ELF-1 (cell line): Measurements from ENCODE around the gene SPDEF.
A peak's percentile ranks its signal among the peaks of the same experiment; 100 is the strongest.

Experiments
- DNase-seq: peaks from one replicate; pipeline ENCODE4 v3.0.0-alpha.2; 2016; ENCODE audit warnings: low read depth, low spot score

Gene SPDEF

DNA sequence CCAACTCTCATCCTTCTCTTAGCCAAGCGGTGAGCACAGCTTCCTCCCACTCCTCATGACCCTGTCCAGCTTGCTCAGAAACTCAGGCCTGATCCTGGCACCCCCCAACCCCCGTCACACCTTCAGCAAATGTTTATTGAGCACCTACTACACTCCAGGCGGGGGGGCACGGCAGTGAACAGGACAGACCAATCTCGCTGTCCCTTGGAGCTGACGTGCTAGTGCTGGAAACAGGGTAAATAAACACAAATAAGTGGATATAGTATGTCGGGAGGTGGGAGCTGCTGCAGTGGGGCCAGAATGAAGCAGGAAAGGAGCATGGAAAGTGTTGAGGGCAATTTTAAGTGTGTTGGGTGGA, 7.4 kb upstream of the SPDEF start:
- DNase-seq, result no peak

DNA sequence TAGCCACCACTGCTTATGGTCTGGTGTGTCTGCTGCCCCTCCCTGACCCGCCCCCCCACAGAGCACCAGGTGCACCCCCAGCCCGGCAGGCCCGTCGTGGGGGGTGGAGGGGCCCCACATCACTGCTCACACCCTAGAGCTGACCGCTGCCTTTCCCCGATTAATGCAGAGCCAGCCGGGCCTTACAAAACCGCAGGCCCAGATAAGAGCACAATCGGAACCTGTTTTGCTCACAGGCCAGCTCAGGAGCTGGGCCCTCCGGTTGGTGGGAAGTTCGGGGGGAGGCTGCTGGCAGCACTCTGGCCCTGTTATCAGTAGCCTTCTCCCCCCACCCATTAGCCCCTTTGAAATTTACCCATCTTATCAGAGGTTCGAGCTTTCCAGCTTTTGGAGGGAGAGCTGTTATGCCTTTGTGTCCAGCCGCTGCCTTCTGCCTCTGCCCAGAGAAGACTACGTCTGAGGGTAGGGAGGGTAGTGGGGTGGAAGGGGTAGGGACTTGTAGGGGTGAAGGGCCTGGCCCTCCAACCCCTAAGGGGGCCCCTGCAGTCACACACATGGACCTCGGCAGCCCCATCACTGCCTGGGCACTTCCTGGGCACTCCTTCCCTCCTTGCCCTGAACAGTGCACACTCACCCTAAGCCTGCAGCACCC, 6.9 kb upstream of the SPDEF start:
- peak; percentile 34 for DNase-seq

DNA sequence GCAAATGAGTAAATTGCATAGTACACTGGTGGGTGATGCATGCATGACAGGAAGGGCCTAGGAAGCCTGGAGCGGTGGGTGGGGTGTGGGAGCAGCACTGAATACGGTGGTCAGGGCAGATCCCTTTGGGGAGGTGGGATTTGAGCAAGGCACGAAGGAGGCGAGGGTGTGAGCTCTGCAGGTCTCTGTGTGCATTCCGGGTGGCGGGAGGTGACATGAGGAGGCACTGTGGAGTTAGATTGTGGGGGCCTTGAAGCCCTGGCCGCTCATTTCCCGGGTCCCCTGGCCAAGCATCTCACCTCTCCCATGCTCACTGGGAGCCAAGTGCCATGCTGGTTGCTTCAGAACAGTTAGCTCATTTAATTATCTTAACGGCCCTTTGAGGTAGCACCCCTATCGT, 6.2 kb upstream of the SPDEF start:
- DNase-seq, result no peak

DNA sequence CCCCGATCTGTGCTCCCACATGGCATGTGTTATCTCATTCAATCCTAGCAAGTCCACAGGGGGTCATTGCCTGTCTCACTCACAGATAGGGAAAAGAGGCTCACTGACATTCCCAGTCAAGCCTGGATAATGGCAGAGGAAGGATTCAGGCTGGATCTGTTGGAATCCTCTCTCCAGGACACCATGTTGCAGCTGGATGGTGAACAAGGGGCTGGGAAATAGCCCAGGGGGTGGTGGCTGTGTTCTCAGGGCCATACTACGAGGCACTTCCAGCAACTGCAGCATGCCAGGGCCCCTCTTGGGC, 5.0 kb upstream of the SPDEF start:
- no peak for DNase-seq

DNA sequence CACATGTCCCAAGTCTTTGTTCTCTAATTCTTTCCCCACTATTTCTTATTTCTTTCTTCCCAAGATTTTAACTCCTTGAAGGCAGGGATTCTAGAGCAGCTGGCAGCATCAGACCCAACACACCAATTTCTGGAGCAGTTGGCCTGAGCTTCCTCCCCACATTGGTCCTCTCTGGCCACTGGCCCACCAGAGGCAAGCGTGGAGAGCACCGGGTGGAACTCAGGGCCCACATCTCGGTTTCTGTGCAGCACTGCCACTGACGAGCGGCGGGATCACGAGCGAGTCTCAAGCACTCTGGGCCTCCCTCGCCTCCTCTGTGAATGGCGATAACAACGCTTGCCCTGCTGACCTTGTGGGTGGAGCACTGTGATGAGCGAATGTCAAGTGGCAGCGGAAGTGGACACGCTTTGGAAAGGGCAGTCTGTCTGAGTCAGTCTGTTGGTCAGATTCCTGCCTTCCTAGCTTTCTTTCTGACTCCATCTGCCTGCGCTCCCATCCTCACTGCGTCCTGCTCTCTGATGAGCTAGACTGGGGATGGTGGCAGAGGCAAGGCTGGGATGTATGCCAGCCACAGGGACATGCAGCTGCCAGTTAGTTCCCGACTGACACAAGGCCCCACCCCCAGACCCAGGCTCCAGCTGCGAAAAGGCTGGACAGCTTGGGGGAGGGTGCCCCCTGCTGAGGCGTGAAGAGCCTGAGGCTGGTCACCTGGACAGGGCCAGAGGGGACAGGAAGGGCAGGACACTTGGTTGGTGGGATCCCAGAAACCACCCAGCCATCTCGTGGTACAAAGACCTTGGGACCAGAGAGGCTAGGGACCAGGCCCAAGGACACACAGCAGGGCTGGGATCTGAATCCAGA, 4.5 kb upstream of the SPDEF start:
- DNase-seq, result peak; percentile 78

DNA sequence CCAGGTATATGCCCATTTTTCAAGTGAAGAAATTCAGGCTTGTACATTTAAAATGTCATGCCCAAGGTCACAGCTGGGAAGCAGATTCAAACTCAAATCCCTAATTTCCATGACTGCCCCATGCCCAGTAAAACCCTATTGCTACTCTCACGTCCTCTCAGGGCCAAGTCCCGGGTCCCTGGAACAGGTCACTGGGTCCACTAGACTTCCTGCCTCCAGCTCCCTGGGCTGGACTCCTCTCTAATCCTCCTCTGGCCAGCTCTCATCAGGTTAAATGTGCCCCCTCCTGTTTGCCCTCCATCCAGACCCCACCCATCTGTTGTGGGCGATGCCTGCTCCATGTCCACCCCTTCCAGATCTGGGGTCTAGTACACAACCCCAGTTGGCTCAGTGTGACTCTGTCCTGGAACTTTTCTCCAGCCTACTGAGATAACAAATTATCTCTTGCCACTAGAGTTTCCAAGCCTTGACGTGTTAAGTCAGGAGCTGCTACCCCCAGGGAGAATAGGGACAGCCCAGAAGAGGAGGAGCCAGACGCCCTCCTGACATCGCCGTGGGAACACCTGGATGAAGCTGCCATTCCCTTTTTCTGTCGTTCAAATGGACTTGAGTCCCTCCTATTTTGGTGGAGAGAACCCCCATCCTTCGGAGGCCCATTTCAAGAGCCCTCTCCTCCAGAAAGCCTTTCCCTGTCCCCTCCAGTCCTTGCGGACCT, 3.7 kb upstream of the SPDEF start:
- DNase-seq, result peak; percentile 55

DNA sequence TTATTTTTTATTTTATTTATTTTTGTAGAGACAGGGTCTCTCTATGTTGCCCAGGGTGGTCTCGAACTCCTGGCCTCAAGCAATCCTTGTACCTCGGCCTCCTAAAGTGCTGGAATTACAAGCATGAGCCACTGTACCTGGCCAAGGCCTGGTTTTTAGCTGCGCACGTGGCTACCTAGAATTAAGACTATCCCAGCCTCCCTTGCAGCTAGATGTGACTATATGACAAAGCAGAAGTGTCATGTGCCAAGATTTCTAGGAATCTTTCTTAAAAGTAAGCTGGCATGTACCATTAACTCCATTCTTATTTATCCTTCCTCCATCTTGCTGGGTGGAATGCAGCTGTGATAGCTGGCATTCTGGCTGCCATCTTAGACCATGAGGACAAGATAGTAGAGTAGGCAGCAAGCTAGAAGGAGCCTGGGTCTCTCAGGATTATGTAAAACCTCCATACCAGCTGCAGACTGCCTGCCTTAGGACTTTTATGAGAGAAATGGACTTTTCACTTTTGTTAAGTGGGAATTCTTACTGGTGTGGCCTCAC, 2.1 kb upstream of the SPDEF start:
- DNase-seq, result no peak

DNA sequence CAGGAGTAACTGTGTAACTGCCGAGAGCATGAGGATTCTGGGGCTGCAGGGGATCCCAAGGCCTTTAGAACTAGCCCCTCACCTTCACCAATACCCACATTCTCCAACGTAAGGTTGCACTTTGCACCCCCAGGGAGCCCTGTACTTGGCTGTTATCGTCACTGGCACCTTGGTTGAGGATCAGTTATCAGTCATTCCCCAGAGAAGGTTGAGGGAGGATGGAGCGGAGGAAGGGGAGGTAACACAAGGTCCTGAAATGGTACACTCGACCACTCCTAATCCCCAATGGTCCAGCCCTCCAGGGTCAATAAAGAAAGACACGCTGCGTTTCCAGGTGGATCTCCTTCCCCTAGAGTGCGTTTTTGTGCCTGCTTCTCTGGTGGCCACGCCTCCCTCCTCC, 1.1 kb upstream of the SPDEF start:
- no peak for DNase-seq

DNA sequence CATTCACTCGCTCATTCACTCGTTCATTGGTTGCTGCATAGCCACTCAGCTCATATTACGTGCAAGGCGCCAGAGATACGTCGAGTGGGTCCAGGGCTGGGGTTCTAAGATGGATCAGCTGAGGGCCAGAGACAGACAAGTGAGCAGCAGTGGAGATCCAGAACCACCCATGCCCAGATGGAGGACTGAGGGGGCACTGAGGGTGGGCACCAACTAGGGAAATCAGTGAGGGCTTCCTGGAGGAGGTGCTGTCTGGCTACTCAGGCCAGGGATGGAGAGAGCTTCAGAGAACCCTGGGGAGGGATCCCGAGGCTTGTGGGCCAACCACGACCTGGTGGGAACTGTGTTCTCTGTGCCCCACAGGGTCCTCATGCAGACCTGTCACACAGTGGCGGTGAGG, 364 bp upstream of the SPDEF start:
- DNase-seq, result no peak

DNA sequence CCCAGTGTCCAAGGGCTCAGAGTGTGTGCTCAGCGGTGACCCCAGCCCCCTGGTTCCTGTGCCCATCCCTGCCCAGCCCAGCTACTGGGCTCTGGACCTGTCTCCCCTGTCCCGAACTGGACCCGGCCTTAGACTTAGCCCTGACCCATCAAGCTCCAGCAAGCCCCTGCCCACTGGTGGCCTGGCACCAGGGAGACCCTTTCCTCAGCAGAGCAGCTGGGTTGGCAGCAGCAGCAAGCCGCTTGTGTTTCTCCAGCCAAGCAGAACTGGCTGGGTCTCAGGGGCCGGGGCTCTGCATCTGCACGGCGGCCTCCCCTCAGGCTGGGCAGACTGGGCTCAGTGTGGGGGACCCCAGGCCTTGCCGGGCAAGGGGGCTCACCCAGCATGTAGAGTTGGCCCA, 801 bp downstream of the SPDEF start:
- DNase-seq, result no peak

DNA sequence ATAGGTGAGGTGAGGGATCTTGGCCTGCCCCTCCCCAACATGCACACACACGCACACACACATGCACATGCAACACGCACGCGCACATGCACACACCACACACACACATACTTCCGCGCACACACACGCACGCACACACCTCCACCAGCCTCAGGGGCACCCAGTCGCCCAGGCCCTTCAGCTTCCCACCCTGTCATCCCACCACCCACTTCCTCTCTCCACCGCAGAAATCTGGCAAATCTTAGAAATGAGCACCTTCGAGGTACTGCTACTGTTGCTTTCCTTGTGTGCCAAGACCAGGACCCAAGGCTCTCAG, 1.2 kb downstream of the SPDEF start:
- no peak for DNase-seq

DNA sequence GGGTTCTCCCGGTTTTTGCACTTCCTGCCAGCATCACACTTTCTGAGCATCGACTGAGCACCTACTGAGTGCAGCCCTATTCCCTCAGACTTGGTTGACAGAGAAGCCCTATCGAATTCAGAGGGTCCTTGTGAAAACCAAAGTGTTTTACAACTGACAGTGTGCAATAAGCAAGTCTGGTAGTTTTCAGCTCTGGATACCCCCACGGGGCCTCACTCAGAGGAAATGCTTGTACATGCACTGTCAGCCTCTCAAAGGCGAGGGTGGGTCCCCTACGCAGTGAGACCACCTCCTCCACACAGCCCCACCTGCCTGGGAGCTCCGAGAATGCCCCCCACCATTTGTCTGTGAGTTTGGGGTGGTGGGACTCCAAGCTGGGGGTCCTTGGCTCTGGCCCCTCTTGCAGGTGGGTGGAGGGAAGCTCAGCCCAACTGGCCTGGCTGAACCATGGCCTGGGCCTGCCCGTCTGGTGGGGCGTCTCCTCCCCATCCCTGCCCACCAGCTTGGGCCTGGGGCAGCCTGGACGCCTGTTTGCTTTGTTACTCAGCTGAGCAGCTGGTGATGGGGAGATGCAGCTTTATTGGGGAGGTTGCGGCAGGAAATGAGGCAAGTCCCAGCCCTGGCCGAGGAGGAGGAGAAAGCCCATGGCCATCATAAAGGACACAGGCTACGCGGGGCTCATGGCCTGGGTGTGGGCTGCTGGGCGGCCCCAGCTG, 1.7 kb downstream of the SPDEF start:
- no peak for DNase-seq

DNA sequence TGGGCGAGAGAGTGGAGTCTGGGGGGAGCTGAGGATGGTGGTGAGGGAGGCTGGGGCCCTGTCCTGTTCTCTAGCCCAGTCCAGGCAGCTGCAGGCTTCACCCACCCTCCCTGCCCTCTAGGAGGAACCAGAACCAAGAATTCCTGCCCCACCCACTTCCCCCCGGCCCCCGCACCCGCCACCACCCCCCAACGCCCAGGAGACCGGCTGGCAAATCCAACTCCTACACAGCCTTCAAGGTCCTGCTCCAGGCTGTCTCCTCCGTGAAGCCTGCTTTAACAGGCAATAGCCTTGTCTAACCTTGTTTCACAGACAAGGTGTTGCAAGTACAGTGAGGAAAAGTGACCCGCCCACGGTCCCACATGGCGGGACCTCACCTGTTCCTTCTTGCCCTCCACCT, 2.4 kb downstream of the SPDEF start:
- no peak for DNase-seq

DNA sequence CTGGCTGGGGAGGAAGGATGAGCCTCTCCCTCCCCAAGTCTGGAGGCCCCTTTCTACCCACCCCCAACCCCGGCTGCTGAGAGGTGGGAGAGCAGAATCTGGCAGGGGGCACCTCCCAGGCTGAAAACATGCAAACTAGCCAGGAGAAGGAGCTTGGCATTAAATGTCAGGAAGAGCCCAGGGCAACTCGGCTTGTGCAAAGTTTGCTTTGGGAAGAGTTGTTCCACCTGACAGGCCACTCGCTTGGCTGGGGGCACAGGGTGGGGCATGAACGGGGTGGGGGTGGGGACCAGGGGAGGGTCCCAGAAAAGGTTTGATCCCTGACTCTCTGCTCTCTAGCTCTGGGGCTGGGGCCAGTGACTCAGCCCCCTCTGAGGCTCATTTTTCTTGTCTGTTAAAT, 3.0 kb downstream of the SPDEF start:
- no peak for DNase-seq

DNA sequence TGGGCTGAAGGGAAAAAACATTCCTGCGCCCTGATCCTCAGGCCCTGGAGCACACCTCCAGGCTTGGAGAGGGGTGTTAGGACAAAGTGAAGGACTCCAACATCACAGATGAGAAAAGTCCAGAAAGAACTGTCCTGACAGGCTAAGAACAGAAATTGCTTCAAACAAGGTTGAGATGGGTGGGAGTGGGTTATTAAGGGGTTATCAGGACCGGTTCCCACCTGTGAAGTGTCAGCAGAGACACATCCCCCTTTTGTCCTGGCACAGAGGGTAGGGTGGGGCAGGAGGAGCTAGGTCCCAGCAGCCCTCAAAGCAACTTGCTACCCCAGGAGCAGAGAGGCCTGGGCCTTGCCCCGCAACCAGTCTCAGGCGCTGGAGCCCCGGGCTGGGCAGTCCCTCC, 3.5 kb downstream of the SPDEF start:
- DNase-seq, result no peak

DNA sequence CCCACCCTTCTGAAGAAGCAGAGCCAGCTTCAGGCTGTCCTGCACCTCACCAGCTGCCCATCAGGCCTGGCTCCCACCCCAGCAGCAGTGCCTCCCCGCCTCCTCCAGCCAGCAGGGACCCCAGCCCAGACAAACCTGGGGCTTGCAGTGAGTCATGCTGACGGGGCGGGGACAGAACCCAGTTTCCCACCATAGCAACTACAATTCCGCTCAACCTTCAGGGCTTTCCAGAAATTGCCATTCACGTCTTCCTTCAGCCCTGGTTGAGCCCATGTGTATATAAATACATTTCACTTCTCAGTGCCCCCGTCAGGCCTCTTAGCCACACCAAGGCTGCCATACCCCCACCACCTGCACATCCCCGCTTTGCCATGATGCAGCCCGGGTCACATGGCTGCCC, 4.4 kb downstream of the SPDEF start:
- no peak for DNase-seq

DNA sequence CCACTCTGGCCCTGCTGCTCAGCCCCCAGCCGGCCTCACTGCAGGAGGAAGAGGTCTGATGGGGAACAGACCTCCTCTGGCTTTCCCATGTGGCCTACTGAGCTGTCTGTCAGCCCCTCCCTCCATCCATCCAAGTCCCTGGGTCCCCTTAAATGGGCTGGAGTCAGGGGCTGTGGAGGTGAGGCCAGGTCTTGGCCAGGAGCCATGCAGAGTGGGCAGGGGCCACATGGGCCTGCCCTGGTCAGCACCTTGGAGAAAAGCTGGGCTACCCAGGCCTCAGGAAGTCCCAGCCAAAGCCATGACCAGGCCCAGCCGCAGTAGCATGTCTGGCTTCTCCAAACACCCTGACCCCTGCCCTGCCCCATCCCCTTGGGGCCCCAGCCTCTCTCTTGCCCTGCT, 6.3 kb downstream of the SPDEF start:
- DNase-seq, result no peak

DNA sequence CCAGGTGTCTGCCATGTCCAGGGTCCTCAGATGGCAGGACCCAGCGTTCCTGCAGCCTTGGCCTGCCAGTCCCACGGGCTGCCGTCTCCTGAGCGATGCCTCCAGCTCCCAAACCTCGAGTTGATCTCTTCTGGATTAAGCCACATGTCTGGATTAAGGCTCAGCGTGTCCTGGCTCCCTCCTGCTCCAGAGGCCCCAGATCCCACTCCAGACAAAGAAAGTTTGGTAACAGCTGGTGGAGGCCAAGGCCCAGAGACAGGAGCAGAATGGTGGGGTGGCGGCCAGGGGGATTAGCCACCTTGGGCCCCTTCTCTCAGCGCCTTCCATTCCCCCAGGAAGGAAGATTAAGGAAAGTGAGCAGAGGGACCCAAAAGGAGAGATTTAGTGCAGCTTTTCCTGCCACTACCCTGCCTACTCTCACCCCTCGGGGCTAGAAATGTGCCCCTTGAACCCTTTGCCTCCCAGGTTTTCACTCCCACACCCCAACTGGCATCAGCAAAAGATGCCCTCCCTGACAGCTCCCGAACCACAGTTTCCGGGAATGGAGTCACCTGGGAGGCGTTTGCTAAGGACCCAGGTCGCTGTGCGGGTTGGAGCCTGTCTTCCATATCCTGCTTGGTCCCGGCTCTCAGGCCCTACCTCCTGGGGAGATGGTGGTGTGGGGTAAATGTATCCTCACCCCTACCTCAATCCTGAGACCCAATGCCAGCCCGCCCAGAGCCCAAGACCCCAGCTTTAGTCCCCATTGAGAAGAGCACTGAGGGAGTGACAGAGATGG, 6.9 kb downstream of the SPDEF start:
- DNase-seq, result no peak

DNA sequence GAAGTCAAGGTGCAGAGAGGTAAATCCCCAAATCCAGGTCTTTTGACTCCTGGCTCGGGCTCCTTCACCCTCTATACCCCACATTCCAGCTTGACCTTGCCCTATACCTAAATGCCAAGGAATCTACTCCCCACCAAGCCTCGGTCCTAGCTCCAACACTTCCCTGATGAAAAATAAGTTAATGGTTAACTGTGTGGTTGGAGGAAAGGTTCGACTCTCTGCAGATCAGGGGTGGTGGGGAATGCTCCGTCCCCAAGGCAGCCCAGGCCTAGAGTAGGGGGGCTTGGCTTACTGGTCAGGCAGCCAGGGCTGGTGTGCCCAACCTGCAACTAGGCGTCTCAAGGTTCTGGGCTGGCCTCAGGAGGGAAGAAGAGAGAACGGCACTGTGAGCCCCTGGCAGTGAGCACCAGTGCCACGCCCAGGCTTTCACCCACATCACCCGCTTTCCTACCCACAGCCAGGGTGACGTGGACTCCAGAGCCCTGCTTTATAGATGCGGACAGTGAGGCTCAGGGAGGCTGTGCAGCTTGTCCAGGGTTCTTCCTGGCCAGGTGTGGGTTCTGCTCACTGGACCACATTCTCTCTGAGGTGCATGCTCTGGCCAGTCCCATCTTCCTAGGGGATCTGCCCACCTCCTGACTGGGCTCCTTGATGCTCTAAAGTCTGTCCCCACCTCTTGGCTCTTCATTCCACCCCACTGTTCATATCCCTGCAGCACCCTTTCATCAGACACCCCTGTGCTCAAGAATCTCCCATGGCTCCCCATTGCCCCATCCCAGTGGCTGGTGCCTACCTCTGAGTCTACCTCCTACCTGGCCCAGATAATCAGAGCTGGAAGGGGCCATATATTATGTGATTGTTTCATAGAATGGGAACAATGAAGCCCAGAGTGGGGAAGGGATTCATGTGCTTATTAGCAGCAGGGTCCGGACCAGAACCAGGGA, 8.2 kb downstream of the SPDEF start:
- no peak for DNase-seq

DNA sequence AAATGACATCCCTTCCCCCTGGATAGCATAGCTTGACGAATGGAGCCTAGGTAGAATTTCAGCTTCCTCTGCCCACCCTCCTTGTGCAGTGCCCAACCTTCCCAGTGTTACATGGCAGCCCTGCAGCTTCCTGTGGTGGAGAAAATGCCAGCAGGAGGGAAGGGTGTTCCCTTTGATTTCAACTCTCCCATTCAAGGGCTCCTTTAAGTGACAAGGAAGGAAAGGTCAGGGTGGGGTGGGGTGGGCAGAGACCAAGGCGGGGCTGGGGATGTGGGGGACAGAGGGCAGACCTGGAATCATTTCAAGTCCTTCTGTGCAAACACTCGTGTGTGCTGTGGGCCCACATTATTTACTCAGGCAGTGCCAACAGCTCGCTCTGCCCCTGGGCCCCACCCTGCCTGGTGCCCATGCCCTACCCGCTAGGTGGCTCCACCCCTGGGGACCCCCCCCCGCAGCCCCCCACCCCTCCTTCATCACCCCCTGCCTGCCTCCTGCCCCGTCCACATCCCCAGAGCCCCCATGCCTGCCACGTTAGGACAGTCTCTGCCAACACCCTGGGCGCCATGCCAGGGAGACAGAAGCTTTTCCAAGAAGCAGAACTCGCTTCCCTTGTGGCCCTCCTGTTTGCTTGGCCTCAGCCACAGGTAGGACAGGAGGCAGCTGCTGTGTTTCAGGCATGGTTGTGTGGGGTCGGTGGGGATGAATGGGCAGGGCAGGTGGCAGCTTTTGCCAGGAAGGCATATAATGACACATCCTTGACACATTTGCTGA, 9.4 kb downstream of the SPDEF start:
- DNase-seq, result no peak
